ENCODE measurements around the gene CYP1A1. TPM values are rescaled to one million over a fixed set of nuclear protein-coding genes. Genes with fewer than 3 reads are reported as not detected.

Gene CYP1A1
- total RNA-seq, 1 experiment from 2014 or later = 0.26 TPM

GRCh38 chr15:74709892-74710291 lies 15.4 kb downstream of the CYP1A1 start (continued):
- no peak for TF ChIP-seq MLX (CRISPR knock-in tag; IDR thresholded peaks at IDR 0.05)
- no peak for TF ChIP-seq ZNF219 (CRISPR knock-in tag; IDR thresholded peaks at IDR 0.05; ENCODE audit: borderline replicate concordance)
- no peak for TF ChIP-seq E2F4 (CRISPR knock-in tag; IDR thresholded peaks at IDR 0.05; ENCODE audit: borderline replicate concordance, low read depth)
- no peak for TF ChIP-seq NR2C2 (CRISPR knock-in tag; IDR thresholded peaks at IDR 0.05)
- no peak for TF ChIP-seq RELA (CRISPR knock-in tag; IDR thresholded peaks at IDR 0.05; ENCODE audit: borderline replicate concordance)

GRCh38 chr15:74709011-74709410 lies 16.3 kb downstream of the CYP1A1 start:
- H3K9me3 Mint-ChIP-seq = peaks cover 4% of the 10 kb centered on the region; the same call in 1 of the 2 replicates
- H3K36me3 Mint-ChIP-seq = no peaks in the 10 kb centered on the region
- no peak for ATAC-seq
- CTCF ChIA-PET = interaction anchor here (0.6 to 1.2 kb wide), 2 partner anchors 60 to 327 kb away, joined by 4 to 5 read pairs; no protein-coding TSS in a partner anchor
- DNase-seq (ENCODE audit: low spot score) = no peak
- H3K27ac Mint-ChIP-seq = no peak overlapping the region
- peaks cover 39% of the 10 kb centered on the region for H3K27me3 Mint-ChIP-seq (ENCODE audit: low read depth)
- no peak for TF ChIP-seq ETV6 (CRISPR knock-in tag; IDR thresholded peaks at IDR 0.05)
- TF ChIP-seq GRHL2 (CRISPR knock-in tag; IDR thresholded peaks at IDR 0.05; ENCODE audit: insufficient replicate concordance, severe bottlenecking) = no peak
- no peak for TF ChIP-seq JAZF1 (CRISPR knock-in tag; IDR thresholded peaks at IDR 0.05)
- TF ChIP-seq ZBTB43 (CRISPR knock-in tag; IDR thresholded peaks at IDR 0.05) = no peak
- no peak for TF ChIP-seq ZNF232 (CRISPR knock-in tag; IDR thresholded peaks at IDR 0.05)
- TF ChIP-seq ERG (CRISPR knock-in tag; IDR thresholded peaks at IDR 0.05) = no peak
- TF ChIP-seq E2F1 (CRISPR knock-in tag; IDR thresholded peaks at IDR 0.05) = no peak
- no peak for TF ChIP-seq USF1 (CRISPR knock-in tag; IDR thresholded peaks at IDR 0.05)
- TF ChIP-seq ZNF219 (CRISPR knock-in tag; IDR thresholded peaks at IDR 0.05; ENCODE audit: borderline replicate concordance) = no peak
- TF ChIP-seq FOXP1 (CRISPR knock-in tag; IDR thresholded peaks at IDR 0.05; ENCODE audit: borderline replicate concordance) = no peak
- no peak for TF ChIP-seq OVOL2 (CRISPR knock-in tag; IDR thresholded peaks at IDR 0.05; ENCODE audit: borderline replicate concordance)
- no peak for TF ChIP-seq TEAD4 (CRISPR knock-in tag; IDR thresholded peaks at IDR 0.05)
- no peak for TF ChIP-seq MYBL2 (CRISPR knock-in tag; IDR thresholded peaks at IDR 0.05)
- no peak for TF ChIP-seq ATF3 (CRISPR knock-in tag; conservative IDR thresholded peaks at IDR 0.05)
- no peak for TF ChIP-seq NR3C1 (CRISPR knock-in tag; conservative IDR thresholded peaks at IDR 0.05; ENCODE audit: low read depth)
- TF ChIP-seq CTCF (IDR thresholded peaks at IDR 0.05) = no peak
- no peak for TF ChIP-seq TEAD1 (CRISPR knock-in tag; IDR thresholded peaks at IDR 0.05)
- no peak for TF ChIP-seq NR2C2 (CRISPR knock-in tag; IDR thresholded peaks at IDR 0.05)
- no peaks in the 10 kb centered on the region for H3K4me1 Mint-ChIP-seq
- POLR2A ChIA-PET = no interaction called here
- no peak overlapping the region for H3K4me3 Mint-ChIP-seq
